GM20000 (cell line): ENCODE measurements around the gene TVP23A.

Experiments
- DNase-seq: peaks from one replicate; pipeline ENCODE4 v3.0.0; 2012; ENCODE audit warnings: low spot score
- CTCF ChIP-seq: IDR thresholded peaks from 2 replicates; pipeline ENCODE4 v1.5.1; 2012; ENCODE audit warnings: mild to moderate bottlenecking, control low read depth; ENCODE audit errors: extremely low read depth, missing control alignments

Gene TVP23A

GRCh38 chr16:10737068-10737625 lies 81.4 kb downstream of the TVP23A start:
- peak; percentile 69 for TF ChIP-seq CTCF
- DNase-seq, result peak; percentile 77

GRCh38 chr16:10731790-10732189 lies 86.8 kb downstream of the TVP23A start:
- no peak for TF ChIP-seq CTCF
- DNase-seq, result no peak

- DNase-seq, result no peak
- no peak for TF ChIP-seq CTCF
Measured at GRCh38 chr16:10729104-10730048, 89.2 kb downstream of the TVP23A start.

GRCh38 chr16:10728003-10728887 lies 90.3 kb downstream of the TVP23A start:
- no peak for TF ChIP-seq CTCF
- no peak for DNase-seq
